SK-N-SH treated with all-trans-retinoic acid at 6 μM for 48 hours (cell line): ENCODE results near the gene LSAMP.

Experiments used
- ARNTL ChIP-seq: fragments of 450-650 bp; formaldehyde crosslinking; IDR thresholded peaks from 2 replicates; pipeline ENCODE4 v1.5.0; 2020; ENCODE audit warnings: low read depth, mild to moderate bottlenecking, moderate library complexity, borderline replicate concordance
- BACH2 ChIP-seq: fragments of 250-450 bp; sonication (Bioruptor Pico); IDR thresholded peaks from 2 replicates; pipeline ENCODE4 v1.9.0; 2021; ENCODE audit warnings: mild to moderate bottlenecking, borderline replicate concordance
- CREB5 ChIP-seq: fragments of 250-450 bp; sonication (Bioruptor Pico); IDR thresholded peaks from 2 replicates; pipeline ENCODE4 v1.5.1; 2020; ENCODE audit warnings: low read depth, mild to moderate bottlenecking, moderate library complexity
- CSRNP3 ChIP-seq: fragments of 250-450 bp; sonication (Bioruptor Pico); IDR thresholded peaks from 2 replicates; pipeline ENCODE4 v1.5.1; 2021; ENCODE audit warnings: mild to moderate bottlenecking, moderate library complexity
- ESRRG ChIP-seq: fragments of 250-450 bp; sonication (Bioruptor Pico); IDR thresholded peaks from 2 replicates; pipeline ENCODE4 v1.6.1; 2021; ENCODE audit warnings: mild to moderate bottlenecking
- ISL1 ChIP-seq: fragments of 250-450 bp; sonication (Bioruptor Pico); IDR thresholded peaks from 2 replicates; pipeline ENCODE4 v2.1.2; 2022; ENCODE audit warnings: mild to moderate bottlenecking, moderate library complexity
- PATZ1 ChIP-seq: fragments of 250-450 bp; sonication (Bioruptor Pico); IDR thresholded peaks from 2 replicates; pipeline ENCODE4 v1.8.0; 2020; ENCODE audit warnings: mild to moderate bottlenecking, moderate library complexity, borderline replicate concordance
- POU6F1 ChIP-seq: fragments of 250-450 bp; sonication (Bioruptor Pico); IDR thresholded peaks from 2 replicates; pipeline ENCODE4 v1.8.0; 2021; ENCODE audit warnings: low read depth, mild to moderate bottlenecking, moderate library complexity, borderline replicate concordance
- PPARA ChIP-seq: fragments of 250-450 bp; sonication (Bioruptor Pico); IDR thresholded peaks from 2 replicates; pipeline ENCODE4 v1.5.0; 2020; ENCODE audit warnings: mild to moderate bottlenecking, borderline replicate concordance
- RARB ChIP-seq: fragments of 250-450 bp; sonication (Bioruptor Pico); IDR thresholded peaks from 2 replicates; pipeline ENCODE4 v1.8.0; 2021; ENCODE audit warnings: mild to moderate bottlenecking, moderate library complexity
- SNAI2 ChIP-seq: fragments of 250-450 bp; sonication (Bioruptor Pico); IDR thresholded peaks from 2 replicates; pipeline ENCODE4 v1.5.0; 2020; ENCODE audit warnings: mild to moderate bottlenecking, moderate library complexity
- TOX ChIP-seq: fragments of 250-450 bp; sonication (Bioruptor Pico); IDR thresholded peaks from 2 replicates; pipeline ENCODE4 v1.8.0; 2021; ENCODE audit warnings: mild to moderate bottlenecking, moderate library complexity, borderline replicate concordance

GRCh38 chr3:116391296-116392201 lies 53.7 kb downstream of the LSAMP start:
- TF ChIP-seq CSRNP3 (no peak), RARB (CRISPR knock-in tag) (no peak), ESRRG (CRISPR knock-in tag) (no peak), PPARA (CRISPR knock-in tag) (no peak), CREB5 (no peak), BACH2 (CRISPR knock-in tag) (no peak), SNAI2 (CRISPR knock-in tag) (no peak), TOX (CRISPR knock-in tag) (no peak), POU6F1 (CRISPR knock-in tag) (no peak), PATZ1 (CRISPR knock-in tag) (no peak), ARNTL (CRISPR knock-in tag) (no peak), ISL1 (CRISPR knock-in tag) (no peak)
